ENCODE measurements around the gene CAMTA2. TPM values are rescaled to one million over a fixed set of nuclear protein-coding genes. Genes with fewer than 3 reads are reported as not detected.

The CAMTA2 gene
- total RNA-seq, 1 donor from 2014 or later: 90.2 TPM

- DNase-seq (ENCODE audit: low spot score): no peak
- H3K27me3 Mint-ChIP-seq (ENCODE audit: low read depth): no peaks in the 10 kb centered on the region
- no peaks in the 10 kb centered on the region for H3K9me3 Mint-ChIP-seq (ENCODE audit: low read depth)
- peaks cover 47% of the 10 kb centered on the region for H3K36me3 Mint-ChIP-seq (ENCODE audit: low read depth)
- no peak overlapping the region for H3K27ac Mint-ChIP-seq (ENCODE audit: unreplicated experiment)
- H3K4me3 Mint-ChIP-seq (ENCODE audit: unreplicated experiment): no peak overlapping the region
- no peaks in the 10 kb centered on the region for H3K4me1 Mint-ChIP-seq (ENCODE audit: low read depth)
- peak; percentile 17 for TF ChIP-seq CTCF (IDR thresholded peaks at IDR 0.05)
These were observed 32.0 kb upstream of the CAMTA2 start for GRCh38 chr17:5019475-5019956.

DNA sequence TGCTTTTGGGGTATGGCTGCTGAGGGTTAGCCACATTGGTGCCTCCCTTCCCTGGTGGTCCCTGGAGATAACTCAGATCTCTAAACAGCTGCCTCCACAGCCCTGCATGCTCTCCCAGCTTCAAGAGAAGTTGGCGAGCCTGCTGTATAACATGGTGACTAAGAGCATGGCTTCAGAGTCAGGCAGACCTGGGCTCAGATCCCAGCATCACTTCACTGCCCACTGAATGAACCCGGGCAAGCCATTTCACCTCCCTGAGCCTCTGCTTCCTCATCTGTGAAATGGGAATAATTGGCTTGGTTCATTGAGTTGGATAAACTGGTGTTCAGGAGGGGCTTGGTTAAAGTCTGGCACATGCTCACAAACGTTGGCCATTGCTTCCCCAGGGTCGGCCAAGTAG, 26.9 kb upstream of the CAMTA2 start:
- TF ChIP-seq CTCF (IDR thresholded peaks at IDR 0.05): no peak
- Mint-ChIP-seq H3K4me3 (ENCODE audit: unreplicated experiment) (no peak overlapping the region), H3K27ac (ENCODE audit: unreplicated experiment) (no peak overlapping the region), H3K4me1 (ENCODE audit: low read depth) (no peaks in the 10 kb centered on the region), H3K9me3 (ENCODE audit: low read depth) (no peaks in the 10 kb centered on the region), H3K36me3 (ENCODE audit: low read depth) (peaks cover 36% of the 10 kb centered on the region), H3K27me3 (ENCODE audit: low read depth) (no peaks in the 10 kb centered on the region)
- DNase-seq (ENCODE audit: low spot score): no peak

- peaks cover 49% of the 10 kb centered on the region for H3K36me3 Mint-ChIP-seq (ENCODE audit: low read depth)
These were observed 24.5 kb upstream of the CAMTA2 start for GRCh38 chr17:5011928-5012327.

DNA sequence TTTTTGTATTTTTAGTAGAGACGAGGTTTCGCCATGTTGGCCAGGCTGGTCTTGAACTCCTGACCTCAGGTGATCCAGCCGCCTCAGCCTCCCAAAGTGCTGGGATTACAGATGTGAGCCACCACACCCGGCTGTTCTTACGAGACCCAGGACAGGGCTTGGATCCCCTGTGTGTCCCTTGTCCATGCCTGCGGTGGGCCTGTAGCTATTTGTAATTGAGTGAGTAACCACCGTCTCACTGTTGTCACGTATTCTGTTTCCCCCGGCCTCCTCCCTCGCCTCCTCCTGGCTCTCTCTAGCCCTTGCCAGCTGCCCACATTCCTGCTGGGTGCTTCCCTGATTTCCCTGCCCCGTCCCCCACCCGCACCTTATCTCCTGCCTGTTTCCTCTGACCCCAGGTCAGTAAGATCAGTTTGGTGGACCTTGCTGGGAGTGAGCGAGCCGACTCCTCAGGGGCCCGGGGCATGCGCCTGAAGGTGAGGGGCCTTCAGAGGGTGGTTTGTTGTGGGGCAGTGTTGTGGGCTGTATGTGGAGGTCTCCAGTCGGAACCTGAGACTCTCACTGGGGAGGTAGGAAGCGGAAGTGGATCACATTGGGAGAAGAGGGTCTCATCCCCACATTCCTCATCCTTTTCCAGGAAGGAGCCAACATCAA, 15.9 kb upstream of the CAMTA2 start:
- no peak for DNase-seq (ENCODE audit: low spot score)
- peaks cover 54% of the 10 kb centered on the region for H3K36me3 Mint-ChIP-seq (ENCODE audit: low read depth)
- H3K9me3 Mint-ChIP-seq (ENCODE audit: low read depth): no peaks in the 10 kb centered on the region

More at GRCh38 chr17:5011928-5012327, 24.5 kb upstream of the CAMTA2 start:
- Mint-ChIP-seq H3K4me3 (ENCODE audit: unreplicated experiment) (no peak overlapping the region), H3K4me1 (ENCODE audit: low read depth) (no peaks in the 10 kb centered on the region), H3K9me3 (ENCODE audit: low read depth) (no peaks in the 10 kb centered on the region), H3K27me3 (ENCODE audit: low read depth) (no peaks in the 10 kb centered on the region), H3K27ac (ENCODE audit: unreplicated experiment) (no peak overlapping the region)
- DNase-seq (ENCODE audit: low spot score): no peak
- no peak for TF ChIP-seq CTCF (IDR thresholded peaks at IDR 0.05)

More for the DNA sequence above, 15.9 kb upstream of the CAMTA2 start:
- no peaks in the 10 kb centered on the region for H3K27me3 Mint-ChIP-seq (ENCODE audit: low read depth)
- H3K4me3 Mint-ChIP-seq (ENCODE audit: unreplicated experiment): no peak overlapping the region
- no peak overlapping the region for H3K27ac Mint-ChIP-seq (ENCODE audit: unreplicated experiment)
- no peak for TF ChIP-seq CTCF (IDR thresholded peaks at IDR 0.05)
- H3K4me1 Mint-ChIP-seq (ENCODE audit: low read depth): peaks cover 21% of the 10 kb centered on the region

Measured in chondrocyte (in vitro differentiated cells).